SKM-1 (cell line): ENCODE data around the gene SERPINI1.
A peak's percentile ranks its signal among the peaks of the same experiment; 100 is the strongest.
"Not testable (repeated sequence)": the region's sequence is repeated elsewhere in the genome, so short reads cannot be mapped to it uniquely, and the experiment has no call there.

Experiments
- DNase-seq: peaks from one replicate; lab custom pipeline; 2025; ENCODE audit not compliant: unreplicated experiment; lab: John Stamatoyannopoulos, UW

SERPINI1 gene

GRCh38 chr3:167785790-167786189 is 50.3 kb downstream of the SERPINI1 start:
- no peak for DNase-seq

DNA sequence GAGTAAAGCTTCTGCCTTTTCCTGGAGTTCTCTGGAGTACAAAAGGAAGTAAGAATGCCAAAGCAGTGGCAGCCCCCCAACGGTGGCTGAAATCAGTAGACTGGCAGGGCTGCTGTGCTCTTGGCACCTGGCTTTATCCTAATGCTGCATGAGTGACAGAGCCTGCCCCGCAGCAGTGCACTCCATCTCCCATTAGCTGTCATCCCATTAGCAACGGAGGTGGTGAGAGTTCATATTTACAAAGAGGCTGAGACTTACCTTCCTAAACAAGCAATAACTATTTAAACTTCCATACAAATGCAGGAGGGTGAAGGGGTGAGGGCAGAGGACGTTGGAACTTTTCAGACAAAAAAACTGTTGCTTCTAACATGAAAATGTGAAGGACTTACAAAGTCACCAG is 51.9 kb downstream of the SERPINI1 start:
- no peak for DNase-seq

DNA sequence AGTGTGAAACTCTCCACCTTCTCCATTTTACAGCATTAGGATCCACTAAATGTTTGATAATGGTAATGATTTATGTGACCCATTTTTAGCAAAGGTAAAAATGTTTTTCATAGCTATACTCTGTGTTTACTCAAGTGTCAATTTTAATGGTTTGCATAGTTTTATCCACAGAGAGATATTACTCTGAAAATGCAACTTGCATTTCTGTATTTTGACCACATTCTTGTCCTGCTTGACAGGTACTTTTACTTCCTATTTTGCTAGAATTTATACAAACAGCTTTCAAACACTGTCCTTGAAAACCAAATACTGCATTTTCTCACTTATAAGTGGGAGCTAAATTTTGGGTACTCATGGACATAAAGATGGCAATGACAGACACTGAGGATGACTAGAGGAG is 62.9 kb downstream of the SERPINI1 start:
- DNase-seq = no peak

- DNase-seq = no peak
Observed at GRCh38 chr3:167808910-167809309, 73.4 kb downstream of the SERPINI1 start.

DNA sequence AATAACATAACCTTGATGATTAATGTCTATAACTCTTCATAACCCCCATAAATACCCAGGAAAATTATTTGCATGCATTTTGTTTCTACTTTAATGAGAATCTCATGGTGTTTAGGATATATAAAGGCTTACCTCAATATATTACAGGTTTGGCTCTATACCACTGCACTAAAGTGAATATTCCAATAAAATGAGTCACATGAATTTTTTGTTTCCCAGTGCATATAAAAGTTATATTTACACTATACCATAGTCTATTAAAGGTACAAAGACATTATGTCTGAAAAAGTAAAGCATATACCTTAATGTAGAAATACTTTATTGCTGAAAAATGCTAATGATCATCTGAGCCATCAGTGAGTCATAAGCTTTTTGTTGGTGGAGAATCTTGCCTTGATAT is 74.7 kb downstream of the SERPINI1 start:
- DNase-seq = no peak

DNA sequence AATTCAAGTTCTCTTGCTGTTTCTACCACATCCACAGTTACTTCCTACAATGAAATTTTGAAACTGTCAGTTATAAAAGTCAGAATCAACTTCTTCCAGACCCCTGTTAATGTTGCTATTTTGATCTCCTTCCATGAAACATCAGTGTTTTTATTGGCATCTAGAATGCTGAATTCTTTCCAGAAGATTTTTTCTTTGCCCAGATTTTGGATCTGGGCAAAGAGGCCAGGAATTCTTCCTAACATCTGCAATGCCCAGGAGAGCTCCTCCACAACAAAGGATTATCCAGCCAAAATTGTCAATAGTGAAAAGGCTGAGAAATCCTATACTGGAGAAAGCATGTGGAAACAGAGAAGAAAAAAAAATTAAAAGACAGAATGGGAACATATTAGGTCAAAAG is 75.5 kb downstream of the SERPINI1 start:
- DNase-seq = no peak

DNA sequence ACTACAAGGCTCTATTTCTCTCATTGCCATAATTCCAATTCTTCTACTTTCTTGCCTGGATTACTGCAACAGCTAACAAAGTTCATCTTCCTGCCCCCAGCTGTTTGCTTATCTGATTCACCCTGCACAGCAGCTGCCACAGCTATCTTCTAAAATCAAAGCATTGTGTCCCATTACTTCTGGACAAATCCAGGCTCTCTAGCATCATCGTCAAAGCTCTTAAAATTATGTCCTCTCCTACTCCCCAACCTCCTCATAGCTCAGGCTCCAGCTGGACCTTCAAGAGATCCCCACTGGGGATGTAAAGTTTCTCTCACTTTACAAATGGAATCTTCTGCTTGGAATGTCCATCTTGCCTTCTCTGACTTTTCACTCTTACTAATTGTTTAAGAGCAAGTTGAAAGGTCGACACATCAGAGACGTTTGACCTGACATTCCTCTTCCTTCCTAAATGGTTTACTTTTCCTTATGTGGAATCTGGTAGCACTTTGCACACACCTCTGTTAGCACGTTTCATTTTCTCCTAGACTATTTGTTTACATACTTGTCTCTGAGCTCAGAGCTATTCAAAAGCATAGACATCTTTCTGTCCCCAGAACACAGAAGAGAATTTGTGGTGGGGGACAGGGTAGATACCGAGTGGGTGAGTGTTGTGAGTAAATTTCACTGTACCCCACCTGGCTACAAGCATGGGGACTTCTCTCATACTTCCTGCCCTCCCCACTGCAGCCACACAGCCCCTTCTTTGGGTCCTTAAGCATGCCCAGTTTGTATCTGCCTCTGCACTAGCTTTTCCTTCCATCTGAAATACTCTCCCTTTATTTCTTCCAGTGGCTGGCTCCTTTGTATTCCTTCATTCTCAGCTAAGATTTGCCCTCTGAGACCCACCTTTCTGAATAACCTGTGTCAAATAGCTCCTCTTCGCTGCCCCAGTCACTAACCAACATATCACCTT is 77.9 kb downstream of the SERPINI1 start:
- DNase-seq = no peak

- no peak for DNase-seq
Observed at GRCh38 chr3:167814441-167814951, 79.0 kb downstream of the SERPINI1 start.

DNA sequence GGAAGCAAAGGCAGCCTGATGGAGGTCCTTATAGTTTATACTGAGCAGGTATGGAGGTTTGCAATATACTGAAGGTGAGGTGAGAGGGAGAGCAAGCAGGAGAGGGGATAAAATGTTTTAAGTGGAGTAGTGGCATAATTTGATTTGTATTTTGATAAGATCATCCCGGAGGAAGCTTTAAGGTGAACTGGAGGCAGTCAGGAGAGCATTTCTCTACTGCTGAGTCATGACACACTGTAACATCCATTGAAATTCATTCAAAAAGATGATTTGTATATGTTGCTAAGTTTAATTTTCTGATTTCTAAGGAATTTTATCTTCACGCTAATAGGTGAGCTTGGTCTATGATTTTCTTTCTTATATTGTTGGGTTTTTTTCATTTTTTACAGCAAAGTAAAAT is 81.4 kb downstream of the SERPINI1 start:
- DNase-seq = no peak

DNA sequence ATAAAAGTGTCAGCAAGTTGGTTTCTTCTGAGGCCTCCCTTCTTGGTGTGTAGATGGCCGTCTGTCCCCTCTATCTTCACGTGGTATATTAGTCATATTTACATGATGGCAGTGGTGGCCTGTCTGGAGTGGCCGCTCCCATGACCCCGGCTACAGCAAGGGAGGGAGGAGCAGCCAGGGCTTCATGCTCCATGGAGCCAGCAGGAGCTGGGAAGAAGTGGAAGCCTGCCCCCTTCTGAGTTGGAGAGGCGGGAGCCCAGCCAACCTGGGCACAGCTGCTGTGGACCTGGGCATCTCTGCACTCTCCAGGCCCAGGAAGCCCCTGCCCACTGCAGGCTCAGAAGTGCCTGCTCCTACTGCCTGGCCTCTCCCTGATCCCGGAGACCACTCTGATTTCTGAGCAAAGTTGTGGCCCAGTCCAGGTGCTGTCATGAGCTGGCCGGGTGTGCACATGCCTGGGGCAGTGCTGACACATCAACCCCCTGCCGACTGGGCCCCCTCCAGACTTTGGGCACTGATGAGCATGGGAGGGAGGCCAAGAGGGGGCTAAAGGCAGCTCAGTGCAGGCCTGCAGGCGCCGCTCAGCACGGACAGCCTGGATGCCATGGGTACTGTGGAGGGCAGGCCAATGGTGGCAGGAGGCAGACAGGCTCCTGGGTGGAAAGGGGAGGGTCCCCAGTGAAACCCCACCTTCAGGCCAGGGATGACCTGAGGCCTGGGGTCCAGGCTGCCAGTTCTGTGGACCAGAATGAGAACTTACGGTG is 84.8 kb downstream of the SERPINI1 start:
- no peak for DNase-seq

GRCh38 chr3:167821248-167821805 is 85.8 kb downstream of the SERPINI1 start:
- no peak for DNase-seq

- no peak for DNase-seq
Observed at GRCh38 chr3:167823738-167824137, 88.2 kb downstream of the SERPINI1 start.

DNA sequence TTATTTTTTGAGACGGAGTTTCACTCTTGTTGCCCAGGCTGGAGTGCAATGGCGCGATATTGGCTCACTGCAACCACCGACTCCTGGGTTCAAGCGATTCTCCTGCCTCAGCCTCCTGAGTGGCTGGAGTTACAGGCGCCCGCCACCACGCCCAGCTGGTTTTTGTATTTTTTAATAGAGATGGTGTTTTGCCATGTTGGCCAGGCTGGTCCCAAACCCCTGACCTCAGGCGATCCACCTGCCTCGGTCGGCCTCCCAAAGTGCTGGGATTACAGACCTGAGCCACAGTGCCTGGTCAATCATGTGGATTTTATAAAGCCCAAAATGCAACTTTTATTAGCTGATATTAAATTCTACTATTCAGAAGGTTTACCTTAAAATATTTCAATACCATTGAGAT is 92.1 kb downstream of the SERPINI1 start:
- DNase-seq = not testable (repeated sequence)

GRCh38 chr3:167829071-167829470 is 93.5 kb downstream of the SERPINI1 start:
- no peak for DNase-seq

- DNase-seq = no peak
Observed at GRCh38 chr3:167830007-167830406, 94.5 kb downstream of the SERPINI1 start.

DNA sequence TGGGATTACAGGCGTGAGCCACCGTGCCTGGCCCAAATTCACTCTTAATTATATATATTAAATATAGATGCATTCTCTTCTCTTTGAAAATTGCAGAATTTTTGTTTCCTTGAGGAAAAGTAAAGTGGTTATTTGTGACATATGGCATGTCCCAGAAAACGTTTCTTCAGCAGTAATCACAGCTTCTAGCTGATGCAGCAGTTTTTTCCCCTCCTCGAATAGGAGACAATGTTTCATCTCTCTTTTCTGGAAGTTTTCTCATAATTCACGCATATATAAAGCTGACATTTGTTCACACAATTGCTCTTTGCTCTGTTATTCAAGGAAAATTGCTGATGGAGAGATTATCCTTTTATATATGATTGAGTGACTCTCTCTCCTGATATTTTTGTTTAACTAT is 99.8 kb downstream of the SERPINI1 start:
- DNase-seq = no peak

DNA sequence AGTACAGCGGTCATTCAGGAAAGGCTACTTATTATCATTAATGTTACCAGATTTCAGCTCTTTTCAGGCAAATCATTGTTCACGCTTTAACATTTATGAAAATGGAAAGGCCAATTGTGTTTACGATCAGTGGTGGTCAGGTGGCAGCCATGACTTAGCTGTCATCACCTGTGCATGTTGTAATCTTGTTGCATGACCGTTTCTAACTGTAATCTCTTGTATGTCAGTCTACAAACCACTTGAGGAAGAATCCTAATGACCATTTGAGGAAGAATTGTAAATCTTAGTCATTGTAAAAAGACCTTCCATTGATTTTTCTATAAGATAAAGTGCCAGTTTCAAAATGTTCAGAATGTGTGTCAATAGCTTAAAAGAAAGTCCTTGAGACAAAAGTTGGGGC is 100.4 kb downstream of the SERPINI1 start:
- DNase-seq = peak; percentile 7

GRCh38 chr3:167837466-167837865 is 101.9 kb downstream of the SERPINI1 start:
- DNase-seq = no peak

GRCh38 chr3:167839460-167840134 is 104.1 kb downstream of the SERPINI1 start:
- no peak for DNase-seq

- DNase-seq = no peak
Observed at GRCh38 chr3:167840247-167840646, 104.7 kb downstream of the SERPINI1 start.

GRCh38 chr3:167843481-167843880 is 108.0 kb downstream of the SERPINI1 start:
- DNase-seq = peak; percentile 33
